HG03571 (cell line): Measurements from ENCODE around the gene GGCX.
"Not testable (repeated sequence)": the region's sequence is repeated elsewhere in the genome, so short reads cannot be mapped to it uniquely, and the experiment has no call there.

Source experiments
- ATAC-seq: cut with Tn5 transposase; IDR thresholded peaks from one replicate; pipeline ENCODE4 v1.9.1; 2021; ENCODE audit not compliant: unreplicated experiment

GGCX gene

DNA sequence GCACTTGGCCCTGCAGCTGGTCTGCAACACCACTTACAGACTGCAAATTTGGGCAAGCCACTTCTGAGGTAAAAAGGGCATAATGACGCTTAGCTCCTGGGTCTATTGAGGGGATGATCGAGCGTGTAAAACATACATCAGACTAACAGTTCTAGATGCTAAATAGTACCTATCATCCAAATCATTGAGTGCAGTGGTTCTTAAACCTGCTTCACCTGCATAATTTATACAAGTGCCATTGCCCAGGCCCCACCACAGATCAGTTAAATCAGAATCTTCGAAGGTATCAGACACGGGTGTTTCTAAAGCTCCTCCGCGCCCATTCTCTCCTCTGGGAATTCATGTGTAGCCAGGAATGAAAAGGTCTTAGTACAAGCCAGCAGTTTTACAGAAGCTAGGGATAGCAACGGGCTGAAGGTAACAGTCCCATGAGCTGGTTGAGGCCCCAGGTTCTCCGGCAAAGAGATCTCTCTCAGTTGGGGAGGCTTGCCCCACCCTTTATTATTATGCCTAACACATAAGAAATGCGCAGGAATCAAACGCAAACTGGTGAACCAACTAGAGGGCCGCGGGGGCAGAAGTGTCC, 33.5 kb upstream of the GGCX start:
- peak; percentile 3 for ATAC-seq

DNA sequence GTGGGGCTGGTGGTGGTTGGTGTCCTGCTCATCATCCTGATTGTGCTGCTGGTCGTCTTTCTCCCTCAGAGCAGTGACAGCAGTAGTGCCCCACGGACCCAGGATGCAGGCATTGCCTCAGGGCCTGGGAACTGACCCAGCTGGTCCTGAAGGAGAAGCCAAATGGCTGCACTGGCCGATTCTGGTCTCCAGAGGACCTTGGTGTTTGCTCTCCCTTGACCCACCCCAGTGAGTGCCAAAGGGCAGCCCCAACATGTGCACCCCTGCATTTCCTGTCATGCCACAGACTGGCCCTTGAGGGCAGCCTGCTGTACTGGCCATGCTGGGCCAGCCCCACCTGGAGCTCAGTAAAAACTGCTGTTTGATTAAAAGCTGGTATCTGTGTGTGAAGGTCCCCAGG, 31.7 kb upstream of the GGCX start:
- no peak for ATAC-seq

DNA sequence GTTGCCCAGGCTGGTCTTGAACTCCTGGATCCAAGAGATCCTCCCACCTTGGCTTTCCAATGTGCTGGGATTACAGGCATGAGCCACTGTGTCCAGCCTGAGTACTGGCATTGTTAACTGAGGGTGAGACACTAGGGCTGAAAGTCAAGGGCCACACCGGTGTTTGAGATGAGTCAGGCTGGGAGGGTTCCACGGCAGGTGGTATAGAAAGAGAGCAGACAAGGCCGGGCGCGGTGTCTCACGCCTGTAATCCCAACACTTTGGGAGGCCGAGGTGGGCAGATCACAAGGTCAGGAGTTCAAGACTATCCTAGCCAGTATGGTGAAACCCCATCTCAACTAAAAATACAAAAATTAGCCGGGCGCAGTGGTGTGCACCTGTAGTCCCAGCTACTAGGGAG, 31.0 kb upstream of the GGCX start:
- ATAC-seq: not testable (repeated sequence)

DNA sequence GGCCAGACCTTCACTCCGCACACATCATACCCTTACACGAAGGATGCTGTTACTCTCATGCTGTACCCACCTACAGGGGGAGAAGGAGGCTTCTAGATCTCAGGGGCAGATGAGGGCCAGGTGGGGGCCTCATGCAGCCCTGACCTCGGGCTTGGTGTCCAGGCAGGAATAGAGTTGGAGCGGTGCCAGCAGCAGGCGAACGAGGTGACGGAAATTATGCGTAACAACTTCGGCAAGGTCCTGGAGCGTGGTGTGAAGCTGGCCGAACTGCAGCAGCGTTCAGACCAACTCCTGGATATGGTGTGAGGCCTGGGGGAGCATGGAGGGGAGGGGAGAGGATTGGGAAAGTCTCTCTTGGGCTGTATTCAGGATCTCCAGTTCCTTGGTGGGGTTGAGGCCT, 30.3 kb upstream of the GGCX start:
- no peak for ATAC-seq

DNA sequence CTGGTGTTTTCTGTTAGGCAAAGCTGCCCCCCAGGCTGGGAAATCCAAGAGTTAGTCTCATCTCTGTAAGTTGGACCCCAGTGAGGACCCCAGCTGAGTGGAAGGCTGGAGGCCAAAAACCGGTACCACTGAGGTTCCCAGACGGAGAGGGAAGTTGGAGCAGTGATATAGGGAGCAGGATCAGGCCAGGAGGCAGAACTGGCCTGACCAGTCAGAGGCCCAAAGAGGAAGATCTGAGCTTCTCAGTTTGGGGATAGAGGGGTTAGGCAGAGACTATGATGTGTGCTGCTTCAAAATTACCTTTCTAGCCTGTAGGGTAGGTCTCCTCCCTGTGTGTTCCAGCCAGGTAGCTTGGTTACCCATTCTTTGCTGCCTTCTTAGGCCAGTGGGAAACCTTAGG, 29.7 kb upstream of the GGCX start:
- no peak for ATAC-seq

DNA sequence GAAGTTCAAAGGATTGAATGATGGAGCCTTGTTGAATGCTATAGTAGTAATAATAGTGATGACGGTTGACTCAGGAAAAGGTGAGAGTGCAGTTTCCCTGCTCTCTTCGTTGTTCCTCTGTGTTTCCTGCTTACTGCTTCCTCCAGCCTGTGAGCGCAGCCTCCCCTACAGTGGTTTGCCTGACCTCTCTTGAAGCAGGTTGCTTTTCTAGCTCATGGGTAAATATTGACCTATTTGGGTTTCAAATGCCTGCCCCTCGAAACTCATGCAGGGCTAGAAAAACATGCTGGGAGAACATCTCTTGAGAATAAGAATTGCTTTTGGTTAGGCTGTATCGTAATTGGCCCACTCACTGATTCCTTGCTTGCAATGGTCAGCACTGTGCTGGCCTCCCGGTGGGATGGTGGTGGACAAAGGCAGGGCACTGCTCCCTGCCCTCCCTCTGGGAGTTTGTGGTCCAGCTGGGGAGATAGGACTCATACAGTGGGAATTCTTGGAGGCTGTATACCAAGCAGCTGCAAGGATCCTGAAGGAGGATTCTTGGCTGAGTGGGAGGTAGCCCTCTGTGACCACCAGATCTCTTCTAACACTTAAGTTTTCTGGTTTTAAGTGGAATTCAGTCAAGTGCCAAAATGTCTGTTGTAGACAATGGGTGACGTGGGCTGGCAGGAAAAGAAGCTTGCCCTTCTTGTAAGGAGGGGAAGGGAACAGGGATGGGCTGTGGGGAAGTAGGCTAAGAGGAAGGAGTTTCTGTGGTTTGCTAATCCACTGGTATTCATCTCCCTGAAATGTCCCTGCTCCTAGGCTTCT, 28.9 kb upstream of the GGCX start:
- no peak for ATAC-seq

DNA sequence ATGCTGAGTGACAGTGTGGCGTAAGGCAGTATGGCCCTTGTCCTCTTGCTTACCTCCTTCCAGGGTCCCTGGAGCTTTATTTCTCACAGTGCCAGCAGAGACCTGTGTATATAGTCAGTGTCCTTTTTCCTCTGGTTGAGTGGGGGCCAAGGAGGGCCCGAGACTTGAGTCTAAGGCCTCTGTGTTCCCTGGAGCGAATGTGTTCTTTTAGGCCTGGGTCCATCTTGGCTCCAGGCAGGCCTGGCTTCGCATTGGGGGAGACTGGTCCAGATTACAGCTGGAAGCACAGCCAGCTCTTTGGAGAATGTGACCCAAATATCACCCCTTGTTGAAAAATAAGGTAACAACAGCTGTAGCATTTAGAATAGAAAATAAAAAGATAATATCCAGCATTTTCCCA, 27.9 kb upstream of the GGCX start:
- ATAC-seq: no peak

DNA sequence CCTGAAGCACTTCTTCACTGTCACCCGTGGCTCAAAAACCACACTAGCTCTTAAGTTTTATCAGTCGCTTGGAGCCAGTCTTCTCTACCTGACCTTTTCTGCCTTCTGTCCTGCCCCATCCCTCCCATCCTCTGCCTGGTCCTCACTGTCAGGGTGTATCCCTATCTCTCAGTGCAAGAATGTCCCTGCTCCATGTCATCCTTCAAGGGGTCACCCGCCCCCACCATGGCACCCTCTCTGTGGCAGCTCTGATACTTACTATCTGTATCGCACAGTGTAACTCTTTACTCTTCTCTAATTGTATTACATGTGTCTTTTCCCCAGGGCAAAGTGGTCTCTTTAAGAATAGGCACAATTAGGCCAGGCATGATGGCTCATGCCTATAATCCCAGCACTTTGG, 27.4 kb upstream of the GGCX start:
- no peak for ATAC-seq

DNA sequence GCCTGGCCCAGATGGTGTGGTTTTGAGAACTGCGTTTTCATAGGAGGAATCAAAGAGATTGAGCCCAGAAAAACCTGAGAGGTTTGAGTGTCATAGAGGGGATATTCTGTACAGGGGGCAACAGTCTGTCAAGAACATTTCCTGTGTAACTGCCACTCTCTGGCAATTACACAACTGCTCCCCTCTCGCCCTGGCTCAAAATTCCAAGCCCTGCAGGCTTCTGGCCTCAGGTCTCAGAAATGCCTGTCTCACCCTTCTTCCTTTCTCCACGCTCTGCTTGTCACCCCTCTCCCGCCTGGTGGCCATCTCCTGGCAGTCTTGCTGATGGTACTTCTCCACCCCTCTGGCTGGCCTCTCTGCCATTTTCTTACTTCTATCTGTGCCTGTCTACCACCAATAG, 26.9 kb upstream of the GGCX start:
- no peak for ATAC-seq

DNA sequence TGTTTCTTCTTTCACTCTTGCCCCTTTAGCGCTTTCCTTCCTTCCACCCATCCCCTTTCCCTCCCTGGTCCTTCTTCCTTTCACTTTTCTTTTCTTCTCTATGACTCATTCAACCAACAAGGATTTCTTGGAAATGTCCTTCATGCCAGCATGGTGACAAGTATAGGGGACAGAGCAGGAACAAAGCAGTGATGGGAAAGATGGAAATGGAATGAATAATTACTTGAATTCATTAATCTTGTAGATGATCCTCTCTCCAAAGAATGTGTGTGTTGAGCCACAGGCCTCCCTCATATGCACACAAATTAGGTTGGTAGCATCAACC, 24.4 kb upstream of the GGCX start:
- no peak for ATAC-seq

DNA sequence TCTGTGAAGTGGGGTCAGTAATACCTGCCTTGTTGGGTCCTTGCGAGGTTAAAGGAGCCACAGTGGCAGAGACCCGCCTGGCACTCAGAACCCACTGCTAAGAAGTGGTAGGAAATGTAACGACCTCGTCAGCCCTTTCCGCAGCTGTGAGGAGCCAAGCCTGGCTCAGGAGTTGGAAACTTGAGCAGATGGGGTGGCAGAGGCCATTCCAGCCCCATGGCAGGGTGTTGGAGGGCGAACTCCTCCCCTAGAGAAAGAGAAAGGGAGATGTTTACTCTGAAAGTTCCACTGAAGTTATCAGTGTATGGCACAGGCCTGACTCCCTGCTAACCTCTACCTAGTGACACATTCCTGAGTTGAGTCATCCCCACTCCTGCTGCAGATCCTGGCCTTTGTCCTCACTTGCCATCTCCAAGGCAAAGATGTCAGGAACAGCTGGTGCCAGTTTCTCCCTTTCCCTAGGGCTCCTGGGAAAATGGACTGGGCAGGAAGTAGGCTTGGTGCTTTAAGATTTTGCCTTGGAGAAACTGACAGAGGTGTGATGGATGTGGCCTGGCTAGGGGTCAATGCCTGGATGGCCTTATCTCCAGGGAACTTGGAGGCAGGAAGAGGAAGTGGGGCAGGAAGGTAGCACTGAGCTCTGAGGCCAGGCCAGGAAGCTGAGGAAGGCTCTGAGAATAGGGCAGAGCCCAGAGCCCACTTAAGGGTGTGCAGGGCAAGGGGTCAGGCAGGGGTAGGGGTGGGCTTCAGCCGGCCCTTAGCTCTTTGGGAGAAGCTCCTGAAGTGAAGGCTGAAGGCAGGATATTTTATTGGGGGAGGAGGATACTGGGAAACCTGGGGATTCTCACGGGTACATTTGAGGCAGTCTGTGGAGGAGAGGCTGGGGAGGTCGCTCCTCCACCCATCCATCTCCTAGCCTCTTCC, 23.8 kb upstream of the GGCX start:
- ATAC-seq: no peak

DNA sequence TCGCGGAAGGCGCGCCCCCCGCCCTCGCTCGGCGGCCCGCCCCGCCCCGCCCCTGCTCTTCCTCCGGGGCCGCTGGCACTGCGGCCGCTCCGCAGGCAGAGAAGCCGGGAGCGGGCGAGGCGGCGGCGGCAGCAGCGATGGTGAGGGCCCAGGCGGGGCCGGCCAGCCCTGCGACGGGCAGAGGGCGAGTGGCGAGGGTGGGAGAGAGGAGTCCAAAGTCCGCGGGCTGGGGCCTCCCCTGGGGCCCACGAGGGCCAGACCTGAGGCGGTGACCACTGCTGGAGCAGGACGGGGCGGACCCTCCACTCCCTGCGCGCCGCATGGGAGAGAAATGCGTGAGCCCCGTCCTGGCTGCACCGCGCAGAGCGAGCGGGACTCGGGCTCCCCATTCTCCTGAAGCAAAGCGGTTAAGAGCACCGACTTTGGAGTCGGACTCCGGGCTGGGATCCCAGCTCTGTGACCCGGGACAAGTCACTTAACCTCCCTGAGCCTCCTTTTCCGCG, 23.1 kb upstream of the GGCX start, which contains the start of gene VAMP5:
TSS of gene VAMP5 (plus strand) at position 78 of the 503 bp plus-strand sequence. CDS start at position 138, 60 bp downstream.
- ATAC-seq: no peak

DNA sequence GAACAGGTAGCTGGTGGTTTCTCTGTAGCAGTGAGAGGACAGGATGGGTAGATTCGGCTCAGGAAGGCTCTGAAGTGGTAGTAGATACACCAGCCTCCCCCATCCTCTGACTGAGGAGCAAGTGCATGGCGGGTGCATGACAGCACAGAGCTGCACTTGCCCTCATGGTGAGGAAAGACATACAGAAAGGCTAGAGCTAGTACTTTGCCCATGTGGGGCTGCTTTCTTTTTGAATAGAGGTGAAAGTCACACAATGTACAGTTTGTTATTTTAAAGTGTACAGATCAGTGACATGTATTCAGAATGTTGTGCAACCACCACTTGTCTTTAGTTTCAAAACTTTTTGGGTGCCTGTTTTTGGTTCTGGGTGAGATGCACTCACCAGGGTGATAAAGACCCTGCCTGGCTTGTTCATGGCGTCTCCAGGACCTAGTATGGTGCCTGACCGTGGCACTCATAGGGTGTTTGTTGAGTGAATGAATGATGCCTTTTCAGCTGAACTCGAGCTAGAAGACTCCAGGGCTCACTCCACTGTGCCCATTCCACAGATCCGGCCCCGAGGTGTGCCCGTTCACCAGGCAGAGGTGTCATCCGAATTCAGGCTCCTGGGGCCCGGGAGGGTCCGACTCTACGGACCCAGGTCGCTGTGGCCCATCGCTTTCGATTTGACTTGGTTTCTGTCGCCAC, 22.5 kb upstream of the GGCX start:
- no peak for ATAC-seq

DNA sequence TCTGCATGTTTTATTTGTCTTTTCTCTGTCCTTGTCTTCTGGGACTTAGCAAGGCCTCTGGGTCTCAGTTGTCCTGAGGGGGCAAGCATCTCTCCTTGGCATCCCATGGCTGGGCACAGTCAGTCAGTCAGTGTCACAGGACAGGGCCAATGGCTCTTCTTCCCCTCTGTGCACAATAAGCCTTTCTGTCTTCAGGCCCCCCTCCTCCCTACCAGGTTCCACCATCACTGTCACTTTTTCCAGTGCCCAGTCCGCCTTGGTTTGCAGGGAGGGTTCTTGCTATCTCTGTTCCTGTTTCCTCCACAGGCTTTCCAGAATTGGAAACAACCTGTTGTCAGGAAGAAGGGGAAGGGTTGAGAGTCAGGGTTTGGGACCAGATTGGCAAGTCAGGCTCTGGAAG, 21.2 kb upstream of the GGCX start:
- no peak for ATAC-seq

DNA sequence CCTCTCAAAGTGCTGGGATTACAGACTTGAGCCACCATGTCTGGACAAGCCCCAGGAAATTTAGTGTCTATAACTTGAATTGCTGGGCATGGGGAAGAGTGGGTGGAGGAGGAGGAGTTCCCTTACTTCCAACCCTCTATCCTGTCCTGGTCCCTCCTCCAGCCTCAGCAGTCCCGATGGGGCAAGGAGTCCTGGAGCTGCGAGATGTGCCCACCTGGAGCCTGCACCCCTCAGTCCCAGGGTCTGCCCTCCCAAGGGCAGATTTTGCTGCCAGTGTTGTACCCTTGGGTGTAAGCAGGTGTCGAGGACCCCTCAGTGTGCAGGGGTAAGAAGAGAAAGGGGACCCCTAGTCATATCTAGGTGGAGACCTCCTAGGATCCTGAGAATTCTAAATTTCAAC, 18.9 kb upstream of the GGCX start:
- no peak for ATAC-seq

DNA sequence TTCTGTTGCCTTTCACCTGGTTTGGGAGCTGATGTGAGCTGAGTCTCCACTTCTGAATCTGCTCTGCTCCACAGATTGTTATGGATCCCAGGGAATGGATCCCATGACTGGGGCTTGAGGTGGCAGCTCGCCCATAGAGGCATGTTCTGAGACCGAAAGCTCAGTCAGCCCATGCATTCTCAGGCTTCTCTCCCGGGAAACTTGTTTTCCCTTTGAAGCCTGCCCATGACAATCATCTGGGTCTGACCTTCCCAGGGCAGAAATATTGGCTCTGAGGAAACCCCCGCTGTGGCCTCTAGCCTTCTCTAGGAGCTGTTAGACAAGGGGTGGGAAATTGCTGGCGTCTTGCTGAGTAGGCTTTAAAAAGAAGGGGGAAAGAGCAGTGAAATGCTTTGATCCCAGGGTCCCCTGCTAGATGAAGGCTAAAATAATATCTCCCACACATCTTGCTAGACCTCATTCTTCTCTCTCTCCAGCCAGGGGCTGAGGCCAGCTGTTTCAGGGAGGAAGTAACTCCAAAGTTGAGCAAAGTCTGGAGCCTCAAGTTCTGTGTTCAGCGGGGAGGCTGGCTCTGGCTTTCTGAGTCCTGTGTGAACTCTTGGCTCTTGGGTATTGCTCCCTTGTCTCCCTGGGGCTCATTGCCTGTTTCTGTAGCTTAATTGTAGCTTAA, 18.1 kb upstream of the GGCX start:
- no peak for ATAC-seq

DNA sequence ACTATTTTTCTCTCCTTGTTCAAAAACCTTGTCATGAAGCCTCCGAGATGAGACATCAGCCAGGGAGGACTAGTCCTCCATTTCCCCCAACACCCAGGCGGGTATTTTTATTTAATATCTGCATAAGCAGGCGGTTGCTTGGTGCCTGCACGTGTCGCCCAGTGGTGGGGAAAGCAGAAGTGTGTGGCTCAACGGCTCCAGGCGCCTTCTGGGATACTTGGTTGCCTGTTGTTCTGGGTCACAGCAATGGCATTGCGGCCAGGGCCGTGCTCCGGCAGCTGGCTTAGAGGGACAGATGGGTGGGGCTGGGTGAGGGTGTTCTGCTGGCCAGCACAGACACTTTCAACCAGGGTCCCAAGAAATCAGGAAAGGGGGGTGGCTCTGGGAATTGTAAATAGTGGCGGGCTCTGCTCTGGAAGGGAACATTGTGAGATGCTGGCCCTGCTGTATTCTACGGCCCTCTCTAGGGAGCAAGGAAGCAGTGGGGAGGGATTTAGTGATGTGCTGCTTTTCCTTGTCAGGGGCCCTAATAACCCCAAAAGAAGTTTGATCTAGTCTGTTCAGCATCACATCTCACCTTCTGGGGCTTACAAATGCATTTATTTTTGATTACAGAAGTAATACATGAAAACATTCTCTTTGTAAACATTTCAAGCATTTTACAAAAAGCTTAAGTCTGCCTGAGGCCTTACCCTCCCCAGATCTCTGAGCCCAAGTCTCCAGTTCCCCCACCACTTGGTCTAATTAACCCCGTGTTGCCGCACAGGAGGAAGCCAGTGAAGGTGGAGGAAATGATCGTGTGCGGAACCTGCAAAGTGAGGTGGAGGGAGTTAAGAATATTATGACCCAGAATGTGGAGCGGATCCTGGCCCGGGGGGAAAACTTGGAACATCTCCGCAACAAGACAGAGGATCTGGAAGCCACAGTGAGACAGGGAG, 17.2 kb upstream of the GGCX start:
- ATAC-seq: peak; percentile 32

DNA sequence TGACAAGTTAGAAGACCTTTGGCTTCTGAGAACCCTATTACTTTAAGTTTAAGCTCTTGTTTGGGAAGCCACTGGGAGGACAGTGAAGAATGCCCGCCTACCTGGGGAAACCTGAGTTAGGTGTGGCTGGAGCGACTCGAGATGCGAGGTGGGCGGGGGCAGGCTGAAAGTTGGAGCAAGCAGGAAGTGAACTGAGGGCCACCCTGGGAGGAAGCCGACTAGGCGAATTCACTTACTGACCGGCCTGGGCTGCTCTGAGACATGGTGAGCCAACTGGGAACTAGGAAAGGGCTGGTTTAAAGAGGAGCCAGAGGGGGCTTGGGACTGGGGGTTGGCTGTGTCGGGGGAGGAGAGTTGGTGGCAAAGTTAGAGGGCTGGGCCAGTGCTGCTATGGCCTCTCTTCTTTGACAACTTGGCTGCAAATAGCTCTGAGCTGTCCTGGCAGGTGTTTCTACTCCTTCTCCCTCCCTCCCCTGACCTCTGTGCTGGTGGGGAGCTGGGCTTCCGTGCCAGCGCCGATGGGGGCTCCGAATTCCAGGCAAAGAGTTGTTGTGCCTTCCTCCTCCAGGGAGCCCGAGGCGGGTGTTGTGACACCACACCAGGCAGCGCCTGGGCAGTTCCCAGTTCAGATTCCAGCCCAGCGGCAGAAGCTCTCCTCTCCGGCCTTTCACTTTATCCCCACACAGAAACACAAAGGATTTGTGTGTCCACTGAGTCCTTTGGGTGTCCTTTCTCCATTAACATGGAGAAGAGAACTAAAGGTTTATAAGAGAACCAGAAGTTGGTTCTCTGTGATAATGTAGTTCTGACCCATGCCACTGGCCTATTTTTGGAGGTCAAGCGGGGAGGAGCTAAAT, 16.3 kb upstream of the GGCX start, which contains the start of gene VAMP8:
TSS of gene VAMP8 (plus strand) at position 201 of the 857 bp plus-strand sequence. CDS start at position 262, 61 bp downstream.
- peak; percentile 67 for ATAC-seq
